ENCODE measurements around the gene TCF7L2.

TCF7L2 gene

GRCh38 chr10:113000876-113001598, 51.0 kb downstream of the TCF7L2 start:
- no peak for DNase-seq

- no peak for DNase-seq
Measured at GRCh38 chr10:113001599-113002448, 51.8 kb downstream of the TCF7L2 start.

- no peak for DNase-seq
Measured at GRCh38 chr10:113002449-113002777, 52.4 kb downstream of the TCF7L2 start.

- no peak for DNase-seq
Measured at GRCh38 chr10:113003052-113003451, 53.0 kb downstream of the TCF7L2 start.

GRCh38 chr10:113004069-113004618, 54.1 kb downstream of the TCF7L2 start:
- no peak for DNase-seq

- DNase-seq = no peak
Measured at GRCh38 chr10:113005380-113005779, 55.3 kb downstream of the TCF7L2 start.

GRCh38 chr10:113006656-113007342, 56.8 kb downstream of the TCF7L2 start:
- DNase-seq = no peak

- DNase-seq = no peak
Measured at GRCh38 chr10:113007343-113007771, 57.3 kb downstream of the TCF7L2 start.

- DNase-seq = no peak
Measured at GRCh38 chr10:113007821-113008220, 57.8 kb downstream of the TCF7L2 start.

- no peak for DNase-seq
Measured at GRCh38 chr10:113011592-113012374, 61.7 kb downstream of the TCF7L2 start.

GRCh38 chr10:113015201-113015600, 65.2 kb downstream of the TCF7L2 start:
- DNase-seq = no peak

- DNase-seq = no peak
Measured at GRCh38 chr10:113017376-113017775, 67.3 kb downstream of the TCF7L2 start.

- no peak for DNase-seq
Measured at GRCh38 chr10:113018034-113018433, 68.0 kb downstream of the TCF7L2 start.

GRCh38 chr10:113019096-113019495, 69.0 kb downstream of the TCF7L2 start:
- DNase-seq = no peak

- no peak for DNase-seq
Measured at GRCh38 chr10:113019692-113020474, 69.8 kb downstream of the TCF7L2 start.

- DNase-seq = no peak
Measured at GRCh38 chr10:113020475-113020753, 70.4 kb downstream of the TCF7L2 start.

GRCh38 chr10:113020838-113021237, 70.8 kb downstream of the TCF7L2 start:
- DNase-seq = peak; percentile 49

- no peak for DNase-seq
Measured at GRCh38 chr10:113021268-113022040, 71.4 kb downstream of the TCF7L2 start.

- no peak for DNase-seq
Measured at GRCh38 chr10:113022265-113022664, 72.2 kb downstream of the TCF7L2 start.

- DNase-seq = no peak
Measured at GRCh38 chr10:113023017-113023416, 73.0 kb downstream of the TCF7L2 start.

- no peak for DNase-seq
Measured at GRCh38 chr10:113024930-113025329, 74.9 kb downstream of the TCF7L2 start.

Measured in NCI-H2107 (cell line).